ENCODE measurements around the gene BMP7.

Gene BMP7

DNA sequence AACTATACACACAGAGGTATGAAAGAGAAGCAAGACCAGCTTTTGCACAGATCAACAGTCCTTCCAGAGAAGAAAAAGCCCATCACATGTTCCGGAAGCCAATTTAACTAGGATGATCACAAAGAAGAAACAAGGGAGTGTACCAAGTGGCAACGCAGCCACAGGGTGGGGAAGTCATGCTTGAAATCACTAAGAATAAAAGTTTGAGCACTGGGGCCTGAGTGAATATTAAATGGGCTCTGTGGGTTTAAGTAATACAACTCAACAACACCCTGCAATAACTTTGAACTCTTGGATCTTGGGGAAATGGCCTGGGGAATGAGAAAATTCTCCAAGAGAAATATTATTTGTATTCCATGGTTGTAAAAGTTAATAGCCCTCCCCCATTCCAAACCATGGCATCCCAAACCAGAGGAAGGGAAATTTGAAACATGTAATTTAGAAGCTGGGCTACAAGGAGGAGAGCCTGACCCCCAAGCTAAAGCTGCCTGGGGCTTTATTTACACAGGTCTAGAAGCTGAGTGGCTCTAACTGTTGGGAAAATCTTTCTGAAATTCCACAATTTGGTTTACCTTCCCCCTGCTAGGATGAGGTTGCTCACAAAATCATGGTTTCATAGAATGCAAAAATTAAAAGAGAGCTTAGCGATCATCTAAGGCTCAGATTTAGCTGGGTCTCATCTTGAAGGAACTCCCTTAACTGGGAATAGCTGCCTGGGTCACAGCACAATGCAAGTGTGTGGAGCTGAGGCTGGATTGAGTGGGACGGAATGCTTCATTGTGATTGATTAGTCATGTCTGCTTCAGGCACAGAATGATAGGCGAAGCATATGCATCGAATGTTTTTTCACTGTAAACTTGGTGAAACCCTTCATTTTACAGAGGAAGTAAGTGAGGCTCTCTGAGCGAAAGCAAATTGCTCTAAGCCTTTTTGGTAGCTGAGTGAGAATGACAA is 143.6 kb downstream of the BMP7 start:
- peaks cover 31% of the 10 kb centered on the region for H3K27me3 ChIP-seq
- no peaks in the 10 kb centered on the region for H3K4me1 ChIP-seq (ENCODE audit: control insufficient read depth in 1 of 2, insufficient read depth in 1 of 2, low read depth in 1 of 2, low read length in 1 of 2)
- H3K27ac ChIP-seq = no peak overlapping the region
- H3K36me3 ChIP-seq = no peaks in the 10 kb centered on the region
- TF ChIP-seq, protein P1, sequence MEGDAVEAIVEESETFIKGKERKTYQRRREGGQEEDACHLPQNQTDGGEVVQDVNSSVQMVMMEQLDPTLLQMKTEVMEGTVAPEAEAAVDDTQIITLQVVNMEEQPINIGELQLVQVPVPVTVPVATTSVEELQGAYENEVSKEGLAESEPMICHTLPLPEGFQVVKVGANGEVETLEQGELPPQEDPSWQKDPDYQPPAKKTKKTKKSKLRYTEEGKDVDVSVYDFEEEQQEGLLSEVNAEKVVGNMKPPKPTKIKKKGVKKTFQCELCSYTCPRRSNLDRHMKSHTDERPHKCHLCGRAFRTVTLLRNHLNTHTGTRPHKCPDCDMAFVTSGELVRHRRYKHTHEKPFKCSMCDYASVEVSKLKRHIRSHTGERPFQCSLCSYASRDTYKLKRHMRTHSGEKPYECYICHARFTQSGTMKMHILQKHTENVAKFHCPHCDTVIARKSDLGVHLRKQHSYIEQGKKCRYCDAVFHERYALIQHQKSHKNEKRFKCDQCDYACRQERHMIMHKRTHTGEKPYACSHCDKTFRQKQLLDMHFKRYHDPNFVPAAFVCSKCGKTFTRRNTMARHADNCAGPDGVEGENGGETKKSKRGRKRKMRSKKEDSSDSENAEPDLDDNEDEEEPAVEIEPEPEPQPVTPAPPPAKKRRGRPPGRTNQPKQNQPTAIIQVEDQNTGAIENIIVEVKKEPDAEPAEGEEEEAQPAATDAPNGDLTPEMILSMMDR (IDR thresholded peaks at IDR 0.05) = no peak
- H3K4me3 ChIP-seq (ENCODE audit: low read depth in 1 of 2, low read length in 1 of 2) = no peak overlapping the region
- no peaks in the 10 kb centered on the region for H3K9me3 ChIP-seq

DNA sequence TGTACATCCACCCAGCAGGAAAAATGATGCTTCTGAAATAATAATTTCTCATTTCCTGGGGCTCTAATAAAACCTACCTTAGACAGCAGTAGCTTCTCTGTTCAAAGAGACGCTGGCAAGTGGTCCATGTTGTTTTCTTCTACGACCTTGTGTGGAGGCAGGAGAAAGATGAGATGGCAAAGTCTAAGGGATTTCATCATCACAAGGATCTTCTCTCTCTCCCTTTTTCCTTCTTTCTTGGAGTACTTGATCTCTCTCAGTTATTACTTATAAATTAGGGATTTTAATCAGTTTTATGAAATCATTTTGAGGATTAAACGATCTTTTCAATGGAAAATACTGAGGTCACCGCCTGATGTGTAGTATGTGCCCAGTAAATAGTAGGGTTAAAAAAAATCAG is 147.5 kb downstream of the BMP7 start:
- no peaks in the 10 kb centered on the region for H3K4me1 ChIP-seq (ENCODE audit: control insufficient read depth in 1 of 2, insufficient read depth in 1 of 2, low read depth in 1 of 2, low read length in 1 of 2)

More for the DNA sequence above, 147.5 kb downstream of the BMP7 start:
- TF ChIP-seq, protein P1 (IDR thresholded peaks at IDR 0.05) = no peak
- Histone ChIP-seq H3K27me3 (peaks cover 7% of the 10 kb centered on the region), H3K36me3 (no peaks in the 10 kb centered on the region), H3K27ac (no peak overlapping the region), H3K9me3 (no peaks in the 10 kb centered on the region), H3K4me3 (ENCODE audit: low read depth in 1 of 2, low read length in 1 of 2) (no peak overlapping the region)

Data from neutrophil (primary cell).